GM18909 (cell line): ENCODE results near the gene B4GALT4.
"Not testable (repeated sequence)": the region's sequence is repeated elsewhere in the genome, so short reads cannot be mapped to it uniquely, and the experiment has no call there.

Experiments
- ATAC-seq: cut with Tn5 transposase; IDR thresholded peaks from one replicate; pipeline ENCODE4 v1.9.1; 2021; ENCODE audit warnings: mild to moderate bottlenecking; ENCODE audit not compliant: unreplicated experiment, poor library complexity

The B4GALT4 gene

GRCh38 chr3:119240591-119241434, at the start of gene B4GALT4:
Gene B4GALT4, minus strand, starts transcription at chr3:119240878. Its CDS starts 10,779 bp downstream, at chr3:119230099.
- ATAC-seq, result peak; percentile 89

GRCh38 chr3:119289404-119289770, 48.7 kb upstream of the B4GALT4 start:
- ATAC-seq, result no peak

- ATAC-seq, result no peak
These were observed 48.2 kb upstream of the B4GALT4 start for GRCh38 chr3:119288669-119289403.

DNA sequence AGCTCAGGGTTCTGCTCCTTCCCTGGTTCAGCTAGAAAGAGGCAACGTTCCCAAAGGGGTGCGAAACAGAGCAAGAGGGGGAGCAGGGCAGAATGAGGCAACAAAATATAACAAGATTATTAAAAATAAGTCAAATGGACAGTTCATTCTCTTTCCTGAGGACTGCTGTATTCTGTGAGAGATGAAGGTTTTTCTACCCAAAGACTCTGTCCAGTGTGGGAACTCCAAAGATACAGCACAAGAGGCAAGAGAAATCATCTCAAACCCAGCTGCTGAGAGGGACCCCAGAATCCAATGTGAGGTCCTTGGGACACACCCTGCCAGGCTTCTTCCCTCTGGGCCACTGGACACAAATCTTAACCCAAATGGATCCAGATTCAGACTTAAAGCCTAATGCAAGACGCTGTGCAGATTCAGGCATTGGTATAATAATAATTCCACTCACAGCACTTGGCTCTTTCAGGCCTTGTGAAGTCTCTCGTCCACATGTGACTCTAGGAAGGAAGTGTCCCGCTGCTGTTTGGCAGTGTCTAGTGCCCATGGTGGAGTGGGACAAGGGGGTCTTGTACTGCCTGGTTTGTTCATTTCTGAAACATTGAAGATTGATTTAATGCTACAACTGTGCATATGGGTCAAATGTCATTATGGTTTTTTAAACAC, 39.0 kb upstream of the B4GALT4 start:
- ATAC-seq, result no peak

DNA sequence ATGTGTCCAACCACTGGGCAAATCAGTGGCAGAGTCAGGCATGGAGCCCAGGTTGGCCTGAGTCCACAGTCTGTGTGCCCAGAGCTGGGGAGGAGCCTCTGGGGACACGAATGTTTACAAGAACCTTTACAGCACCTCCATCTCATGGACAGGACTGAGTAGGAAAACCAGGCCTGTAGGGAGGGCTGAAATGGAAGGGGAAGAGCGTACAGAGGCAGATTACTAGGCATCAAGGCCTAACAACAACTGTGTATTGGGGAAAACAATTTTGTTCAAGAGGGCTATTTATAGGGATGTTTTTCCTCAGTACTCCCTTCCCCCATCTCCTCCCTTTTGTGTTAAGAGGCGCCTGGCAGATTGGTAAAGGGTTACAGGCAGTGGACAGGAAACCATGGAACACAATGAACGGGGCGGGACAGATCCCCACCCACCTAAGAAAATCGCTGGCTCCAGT, 38.5 kb upstream of the B4GALT4 start:
- no peak for ATAC-seq

DNA sequence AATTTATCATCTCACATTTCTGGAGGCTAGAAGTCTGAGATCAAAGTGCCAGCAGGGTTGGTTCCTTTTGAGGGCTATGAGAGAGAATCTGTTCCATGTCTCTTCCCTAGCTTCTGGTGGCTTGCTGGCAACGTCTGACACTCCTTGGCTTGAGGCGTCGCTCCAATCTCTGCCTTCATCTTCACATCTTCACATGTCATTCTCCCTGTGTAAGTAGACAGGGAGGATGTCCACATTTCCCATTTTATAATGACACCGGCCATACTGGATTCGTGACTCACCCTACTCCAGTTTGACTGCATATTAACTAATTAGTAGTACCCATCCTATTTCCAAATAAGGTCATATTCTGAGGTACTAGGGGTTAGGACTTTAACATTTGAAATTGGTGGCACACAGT, 36.0 kb upstream of the B4GALT4 start:
- no peak for ATAC-seq

- not testable (repeated sequence) for ATAC-seq
These were observed 29.5 kb upstream of the B4GALT4 start for GRCh38 chr3:119270212-119270611.

GRCh38 chr3:119261055-119261454, 20.4 kb upstream of the B4GALT4 start:
- ATAC-seq, result no peak

DNA sequence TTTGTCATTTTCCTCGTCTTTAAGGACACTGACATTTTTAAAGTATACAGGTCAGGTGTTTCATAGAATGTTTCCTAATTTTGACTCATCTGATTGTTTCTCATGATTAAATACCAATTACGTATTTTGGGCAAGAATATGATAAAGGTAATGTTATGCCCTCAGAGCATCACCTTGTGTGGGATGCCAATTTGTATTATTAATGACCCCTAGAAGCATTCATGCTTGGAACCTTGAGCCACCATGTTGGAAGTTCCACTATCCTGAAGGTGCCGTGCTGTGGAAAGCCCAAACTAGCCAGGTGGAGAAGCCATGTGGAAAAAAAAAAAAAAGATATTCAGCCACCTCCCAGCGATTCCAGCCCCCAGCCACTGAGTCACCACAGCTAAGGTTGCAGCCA, 19.1 kb upstream of the B4GALT4 start:
- no peak for ATAC-seq

DNA sequence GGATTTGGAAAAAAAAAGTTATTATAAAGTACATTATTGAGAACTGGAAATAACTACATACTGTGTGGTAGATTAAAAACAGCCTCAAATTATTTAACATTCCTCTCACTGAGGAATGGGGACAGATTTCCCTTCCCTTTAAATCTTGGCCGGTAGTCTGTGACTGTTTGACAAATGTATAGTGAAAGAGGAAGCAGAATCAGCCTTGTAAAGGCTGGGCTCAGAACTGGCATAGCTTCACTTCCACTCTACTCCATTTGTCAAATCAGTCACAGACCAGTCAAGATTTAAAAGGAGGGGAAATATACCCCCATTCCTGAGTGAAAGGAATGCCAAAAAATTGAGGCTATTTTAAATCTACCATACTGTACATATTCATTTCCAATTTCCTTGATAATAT, 18.2 kb upstream of the B4GALT4 start:
- peak; percentile 93 for ATAC-seq

DNA sequence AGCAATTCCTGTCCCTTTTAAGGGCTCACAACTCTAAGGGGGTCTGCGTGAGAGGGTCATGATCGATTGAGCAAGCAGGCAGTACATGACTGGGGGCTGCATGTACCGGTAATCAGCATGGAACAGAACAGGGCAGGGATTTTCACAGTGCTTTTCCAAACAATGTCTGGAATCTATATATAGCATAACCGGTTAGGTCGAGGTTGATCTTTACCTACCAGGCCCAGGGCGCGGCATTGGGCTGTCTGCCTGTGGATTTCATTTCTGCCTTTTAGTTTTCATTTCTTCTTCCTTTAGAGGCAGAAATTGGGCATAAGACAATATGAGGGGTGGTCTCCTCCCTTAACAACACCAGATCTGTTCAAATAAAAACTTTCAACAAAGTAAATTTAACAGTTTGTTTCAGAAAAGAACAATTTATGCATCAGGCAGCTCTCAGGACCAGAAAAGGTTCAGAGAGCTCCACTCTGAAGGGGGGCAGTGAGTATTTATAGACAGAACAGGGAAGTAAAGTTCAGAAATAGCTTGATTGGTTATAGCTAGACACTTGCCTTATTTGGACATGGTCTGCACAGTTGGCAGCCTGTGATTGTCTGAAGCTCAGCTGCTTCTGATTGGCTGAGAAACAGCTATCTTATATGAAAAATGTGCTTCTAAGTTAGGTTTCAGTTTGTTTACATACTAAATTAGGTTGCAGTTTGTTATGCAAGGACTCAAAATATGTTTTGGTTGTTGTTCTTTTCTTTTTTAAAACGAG, 17.2 kb upstream of the B4GALT4 start:
- ATAC-seq, result peak; percentile 65

GRCh38 chr3:119257111-119257510, 16.4 kb upstream of the B4GALT4 start:
- ATAC-seq, result no peak

- ATAC-seq, result no peak
These were observed 14.5 kb upstream of the B4GALT4 start for GRCh38 chr3:119255214-119255613.

DNA sequence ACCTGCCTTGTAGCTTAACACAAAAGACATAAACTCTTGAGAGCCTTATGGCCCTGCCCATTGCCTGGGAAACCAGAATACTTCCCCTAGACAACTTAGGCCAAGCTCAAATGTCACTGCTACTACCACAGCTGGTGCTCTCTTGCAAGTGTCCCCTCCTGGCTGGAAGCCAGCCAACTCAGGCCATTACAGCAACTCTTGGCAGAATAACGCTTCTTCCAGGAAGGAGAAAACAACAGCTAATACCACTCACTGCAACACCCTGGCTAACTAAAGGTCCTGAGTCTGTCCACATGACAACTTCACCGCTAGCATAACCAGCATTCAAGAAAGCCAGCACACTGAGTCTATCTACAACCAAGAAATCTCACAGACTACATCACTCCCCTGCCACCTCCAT, 5.1 kb upstream of the B4GALT4 start:
- ATAC-seq, result no peak

DNA sequence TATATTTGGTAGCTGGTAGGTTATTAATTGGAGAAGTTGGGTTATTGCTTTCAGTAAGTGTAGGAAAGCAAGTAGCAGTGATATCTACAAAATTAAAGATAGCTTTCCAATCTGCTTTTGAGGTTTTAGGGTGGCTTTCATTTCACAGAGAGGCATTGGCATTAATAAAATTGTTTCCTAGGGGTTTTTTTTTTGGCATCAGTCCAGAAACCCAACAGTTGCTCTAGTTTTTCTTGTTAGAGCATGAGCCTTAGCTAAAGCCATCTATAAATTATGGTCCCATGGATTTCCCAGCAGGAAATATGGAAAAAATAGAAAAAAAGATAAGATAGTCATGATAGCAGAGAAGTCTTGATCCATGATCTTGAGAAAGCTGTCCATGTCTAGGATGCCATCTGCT, 3.0 kb upstream of the B4GALT4 start:
- ATAC-seq, result no peak

DNA sequence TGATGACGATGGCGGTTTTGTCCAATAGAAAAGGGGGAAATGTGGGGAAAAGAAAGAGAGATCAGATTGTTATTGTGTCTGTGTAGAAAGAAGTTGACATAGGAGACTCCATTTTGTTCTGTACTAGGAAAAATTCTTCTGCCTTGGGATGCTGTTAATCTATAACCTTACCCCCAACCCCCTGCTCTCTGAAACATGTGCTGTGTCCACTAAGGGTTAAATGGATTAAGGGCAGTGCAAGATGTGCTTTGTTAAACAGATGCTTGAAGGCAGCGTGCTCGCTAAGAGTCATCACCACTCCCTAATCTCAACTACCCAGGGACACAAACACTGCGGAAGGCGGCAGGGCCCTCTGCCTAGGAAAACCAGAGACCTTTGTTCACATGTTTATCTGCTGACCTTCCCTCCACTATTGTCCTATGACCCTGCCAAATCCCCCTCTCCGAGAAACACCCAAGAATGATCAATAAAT, 2.4 kb upstream of the B4GALT4 start:
- ATAC-seq, result not testable (repeated sequence)

DNA sequence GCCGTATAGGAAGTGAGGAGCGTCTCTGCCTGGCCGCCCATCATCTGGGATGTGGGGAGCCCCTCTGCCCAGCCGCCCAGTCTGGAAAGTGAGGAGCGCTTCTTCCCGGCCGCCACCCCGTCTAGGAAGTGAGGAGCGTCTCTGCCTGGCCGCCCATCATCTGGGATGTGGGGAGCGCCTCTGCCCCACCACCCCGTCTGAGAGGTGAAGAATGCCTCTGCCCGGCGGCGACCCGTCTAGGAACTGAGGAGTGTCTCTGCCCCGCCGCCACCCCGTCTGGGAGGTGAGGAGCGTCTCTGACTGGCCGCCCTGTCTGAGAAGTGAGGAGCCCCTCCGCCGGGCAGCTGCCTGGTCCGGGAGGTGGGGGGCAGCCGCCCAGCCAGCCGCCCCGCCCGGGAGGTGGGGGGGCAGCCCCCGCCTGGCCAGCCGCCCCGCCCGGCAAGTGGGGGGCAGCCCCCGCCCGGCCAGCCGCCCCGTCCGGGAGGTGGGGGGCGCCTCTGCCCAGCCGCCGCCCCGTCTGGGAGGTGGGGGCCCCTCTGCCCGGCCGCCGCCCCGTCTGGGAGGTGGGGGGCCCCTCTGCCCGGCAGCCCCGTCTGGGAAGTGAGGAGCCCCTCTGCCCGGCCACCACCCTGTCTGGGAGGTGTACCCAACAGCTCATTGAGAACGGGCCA, 1.8 kb upstream of the B4GALT4 start:
- not testable (repeated sequence) for ATAC-seq

GRCh38 chr3:119240101-119240590, 532 bp downstream of the B4GALT4 start:
- ATAC-seq, result peak; percentile 25

DNA sequence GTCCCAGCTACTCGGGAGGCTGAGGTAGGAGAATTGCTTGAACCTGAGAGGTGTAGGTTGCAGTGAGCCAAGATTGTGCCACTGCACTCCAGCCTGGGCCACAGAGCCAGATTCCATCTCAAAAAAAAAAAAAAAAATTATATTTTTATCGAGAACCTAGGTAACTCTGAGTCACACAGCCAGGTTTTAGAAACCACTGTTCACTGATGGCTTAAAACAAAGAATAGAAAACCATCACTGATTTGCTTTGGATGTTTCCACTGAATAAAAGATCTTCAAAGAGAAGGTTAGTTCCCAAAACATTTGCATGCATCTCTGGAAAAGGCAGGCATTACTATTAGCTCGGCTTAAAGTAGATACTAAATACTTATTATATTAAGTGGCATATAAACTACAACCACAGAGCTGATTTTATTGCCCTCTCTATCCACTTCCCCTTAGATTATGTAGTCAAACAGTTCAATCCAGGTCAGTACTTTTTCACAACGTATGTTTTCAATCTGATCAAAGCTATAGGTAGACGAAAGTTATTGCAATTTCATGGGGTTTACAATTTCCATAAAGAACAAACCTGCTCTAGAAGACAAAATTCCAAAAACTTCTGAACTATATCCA, 1.4 kb downstream of the B4GALT4 start:
- no peak for ATAC-seq
